NCI-H82 (cell line): ENCODE results near the gene MIPOL1.

Source experiments
- DNase-seq: peaks from one replicate; lab custom pipeline; 2025; lab: John Stamatoyannopoulos, UW

Gene MIPOL1

DNA sequence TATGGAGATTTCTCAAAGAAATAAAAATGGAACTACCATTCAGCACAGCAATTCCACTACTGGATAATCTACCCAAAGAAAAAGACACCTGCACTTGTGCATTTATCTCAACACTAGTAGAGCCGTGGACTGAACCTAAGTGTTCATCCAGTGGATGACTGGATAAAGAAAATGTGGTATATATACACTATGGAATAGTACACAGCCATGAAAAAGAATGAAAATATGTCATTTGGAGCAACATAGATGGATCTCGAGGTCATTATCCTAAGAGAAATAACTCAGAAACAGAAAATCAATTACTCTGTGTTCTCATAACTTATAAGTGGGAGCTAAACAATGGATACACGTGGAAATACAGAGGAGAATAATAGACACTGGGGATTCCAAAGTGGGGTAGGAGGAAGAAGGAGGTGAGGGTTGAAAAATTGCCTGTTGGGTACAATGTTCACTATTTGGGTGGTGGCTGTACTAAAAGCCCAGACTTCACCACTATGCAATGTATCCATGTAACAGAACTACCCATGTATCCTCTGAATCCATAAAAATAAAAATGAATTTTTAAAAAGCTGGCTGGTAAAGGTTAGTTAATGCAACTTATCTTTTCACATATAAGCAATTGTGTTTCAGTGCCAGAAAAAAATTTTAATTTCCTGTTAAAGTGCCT, 266.6 kb downstream of the MIPOL1 start:
- no peak for DNase-seq

DNA sequence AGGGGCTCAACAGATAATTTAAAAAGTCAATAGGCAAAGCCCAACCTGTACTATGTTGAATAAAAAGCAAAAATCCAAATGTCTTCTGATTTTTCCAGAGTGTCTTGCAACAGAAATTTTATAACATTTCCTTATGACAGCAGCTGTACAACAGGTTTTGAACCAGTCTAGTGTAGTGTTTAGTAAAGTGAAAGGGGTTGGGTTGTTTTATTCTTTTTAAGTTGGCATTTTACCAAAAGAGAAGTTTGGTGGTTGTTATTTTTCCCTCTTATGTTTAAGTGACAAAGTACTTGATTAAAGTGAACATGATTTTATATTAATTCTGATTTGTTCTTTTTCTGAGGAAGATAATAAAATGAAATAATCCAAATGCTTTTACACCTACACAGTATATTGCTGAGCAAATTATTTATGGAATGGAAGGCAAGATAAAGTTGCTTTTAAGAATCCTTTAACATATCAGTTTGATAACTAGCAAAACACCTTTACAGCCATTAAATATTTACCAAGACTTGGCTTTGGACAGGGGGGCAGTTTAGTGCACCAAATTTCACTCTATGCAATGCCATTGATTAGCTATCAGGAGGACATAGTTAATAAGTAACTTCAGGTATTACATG, 268.4 kb downstream of the MIPOL1 start:
- no peak for DNase-seq

DNA sequence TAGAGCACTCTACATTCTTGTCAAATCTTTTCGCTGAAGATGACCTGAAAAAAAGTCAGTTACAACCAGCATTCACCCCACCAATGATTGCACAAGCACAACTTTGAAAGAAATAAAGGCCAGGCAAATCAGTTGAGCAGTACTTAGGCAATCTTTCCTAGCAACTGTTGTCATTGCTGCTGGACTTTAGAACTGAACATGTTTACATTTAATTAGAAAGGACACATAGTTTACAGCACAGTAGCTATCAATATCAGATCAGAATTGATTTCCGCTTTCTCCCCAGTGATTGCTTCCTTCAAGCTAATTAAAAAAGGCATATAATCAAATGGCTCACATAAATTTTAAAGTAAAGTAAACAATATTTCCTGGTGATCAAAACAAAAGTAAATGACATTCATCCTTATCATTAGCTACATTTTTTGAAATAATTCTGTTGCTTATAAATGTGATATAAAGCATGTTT, 268.9 kb downstream of the MIPOL1 start:
- DNase-seq: no peak

DNA sequence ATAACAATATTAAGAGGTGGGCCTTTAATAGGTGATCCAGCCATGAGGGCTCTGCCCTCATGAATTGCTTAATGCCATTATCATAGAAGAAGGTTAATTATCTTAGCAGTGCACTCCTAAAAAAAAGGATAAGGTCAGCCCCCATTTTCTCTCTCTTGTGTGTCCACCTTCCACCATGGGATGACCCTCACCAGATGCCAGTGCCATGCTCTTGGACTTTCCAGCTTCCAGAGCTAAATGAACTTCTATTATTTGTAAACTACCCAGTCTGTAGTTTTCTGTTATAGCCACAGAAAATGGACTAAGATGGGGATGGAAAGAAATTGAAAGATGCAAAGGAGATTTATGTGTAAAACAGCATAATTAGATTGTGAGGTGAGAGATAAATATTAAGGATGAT, 271.9 kb downstream of the MIPOL1 start:
- no peak for DNase-seq

DNA sequence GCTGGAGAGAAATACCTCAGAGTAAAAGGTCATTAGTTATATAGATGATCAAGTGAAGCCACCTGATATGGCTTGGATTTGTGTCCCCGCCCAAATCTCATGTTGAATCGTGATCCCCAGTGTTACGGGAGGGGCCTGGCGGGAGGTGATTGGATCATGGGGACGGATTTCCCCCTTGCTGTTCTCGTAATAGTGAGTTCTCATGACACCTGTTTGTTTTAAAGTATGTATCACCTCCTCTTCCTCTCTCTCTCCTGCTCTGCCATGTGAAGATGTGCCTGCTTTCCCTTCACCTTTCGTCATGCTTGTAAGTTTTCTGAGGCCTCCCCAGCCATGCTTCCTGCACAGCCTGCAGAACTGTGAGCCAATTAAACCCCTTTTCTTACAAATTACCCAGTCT, 272.5 kb downstream of the MIPOL1 start:
- no peak for DNase-seq

DNA sequence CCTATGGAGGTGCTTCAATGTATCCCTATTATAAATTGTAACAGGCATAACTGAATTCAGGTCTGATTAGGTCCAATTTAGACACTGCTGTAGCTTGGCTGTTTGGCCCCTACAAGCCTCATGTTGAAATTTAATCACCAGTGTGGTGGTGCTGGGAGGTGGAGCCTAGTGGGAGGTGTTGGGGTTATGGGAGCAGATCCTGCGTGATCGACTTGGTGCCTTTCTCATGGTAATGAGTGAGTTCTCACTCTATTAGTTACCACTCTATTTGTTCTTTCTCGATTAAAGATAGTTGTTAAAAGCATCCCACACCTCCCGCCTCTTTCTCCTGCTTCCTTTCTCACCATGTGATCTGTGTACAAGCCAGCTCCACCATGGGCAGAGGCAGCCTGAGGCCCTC, 275.2 kb downstream of the MIPOL1 start:
- no peak for DNase-seq

DNA sequence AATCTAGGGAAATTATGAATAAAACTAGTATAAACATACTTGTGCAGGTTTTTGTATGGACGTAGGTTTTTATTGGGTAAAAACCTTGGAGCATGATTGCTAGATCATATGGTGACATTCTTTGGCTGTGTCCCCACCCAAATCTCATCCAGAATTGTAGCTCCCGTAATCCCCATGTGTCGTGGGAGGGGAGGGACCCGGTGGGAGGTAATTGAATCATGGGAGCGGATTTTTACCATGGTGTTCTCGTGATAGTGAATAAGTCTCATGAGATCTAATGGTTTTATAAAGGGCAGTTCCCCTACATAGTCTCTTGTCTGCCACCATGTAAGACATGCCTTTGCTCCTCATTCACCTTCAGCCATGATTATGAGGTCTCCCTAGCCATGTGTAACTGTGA, 276.5 kb downstream of the MIPOL1 start:
- no peak for DNase-seq

DNA sequence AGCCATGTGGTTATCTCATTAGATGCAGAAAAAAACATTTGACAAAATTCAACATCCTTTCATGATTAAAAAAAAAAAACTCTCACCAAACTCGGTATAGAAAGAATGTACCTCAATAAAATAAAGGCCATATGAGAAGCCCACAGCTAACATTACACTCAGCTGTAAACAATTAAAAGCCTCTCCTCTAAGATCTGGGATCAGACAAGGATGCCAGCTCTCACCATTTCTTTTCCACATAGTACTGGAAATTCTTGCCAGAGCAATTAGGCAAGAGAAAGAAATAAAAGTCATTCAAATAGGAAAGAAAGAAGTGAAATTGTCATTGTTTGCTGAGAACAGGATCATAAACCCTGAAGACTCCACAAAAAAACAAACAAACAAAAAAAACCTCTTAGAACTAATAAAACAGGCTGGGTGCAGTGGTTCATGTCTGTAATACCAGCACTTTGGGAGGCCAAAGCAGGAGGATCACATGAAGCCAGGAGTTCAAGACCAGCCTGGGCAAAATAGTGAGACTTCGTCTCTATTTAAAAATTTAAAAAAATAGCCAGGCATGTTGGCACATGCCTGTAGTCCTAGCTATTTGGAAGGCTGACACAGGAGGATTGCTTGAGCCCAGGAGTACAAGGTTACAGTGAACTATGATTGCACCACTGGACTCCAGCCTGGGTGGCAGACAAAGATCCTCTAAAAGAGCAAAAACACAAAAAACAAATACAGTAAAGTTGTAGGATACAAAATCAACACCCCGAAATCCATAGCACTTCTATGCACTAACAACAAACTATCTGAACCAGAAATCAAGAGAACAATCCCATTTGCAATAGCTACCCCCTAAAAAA, 282.9 kb downstream of the MIPOL1 start:
- no peak for DNase-seq

DNA sequence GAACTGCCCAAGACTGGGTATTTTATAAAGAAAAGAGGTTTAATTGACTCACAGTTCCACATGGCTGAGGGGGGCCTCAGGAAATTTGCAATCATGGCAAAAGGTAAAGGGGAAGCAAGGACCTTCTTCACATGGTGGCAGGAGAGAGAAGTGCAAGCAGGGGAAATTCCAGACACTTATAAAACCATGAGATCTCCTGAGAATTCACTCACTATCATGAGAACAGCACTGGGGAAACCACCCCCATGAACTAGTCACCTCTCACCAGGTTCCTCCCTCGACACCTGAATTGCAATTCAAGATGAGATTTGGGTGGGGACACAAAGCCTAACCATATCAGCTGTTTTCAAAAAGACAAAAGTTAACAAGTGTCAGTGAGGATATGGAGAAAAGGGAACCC, 284.7 kb downstream of the MIPOL1 start:
- DNase-seq: no peak

DNA sequence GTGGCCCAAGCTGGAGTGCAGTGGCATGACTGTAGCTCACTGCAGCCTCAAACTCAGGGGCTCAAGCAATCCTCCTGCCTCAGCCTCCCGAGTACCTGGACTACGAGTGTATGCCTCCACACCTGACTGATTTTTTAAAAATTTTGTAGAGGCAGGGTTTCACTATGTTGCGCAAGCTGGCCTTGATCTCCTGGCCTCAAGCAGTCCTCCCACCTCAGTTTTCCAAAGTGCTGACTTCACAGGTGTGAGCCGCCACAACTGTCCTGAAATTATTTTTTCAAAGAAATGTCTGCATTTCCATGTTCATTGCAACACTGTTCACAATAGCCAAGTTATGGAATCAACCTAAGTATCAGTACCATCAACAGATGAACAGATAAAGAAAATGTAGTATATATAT, 285.9 kb downstream of the MIPOL1 start:
- no peak for DNase-seq

DNA sequence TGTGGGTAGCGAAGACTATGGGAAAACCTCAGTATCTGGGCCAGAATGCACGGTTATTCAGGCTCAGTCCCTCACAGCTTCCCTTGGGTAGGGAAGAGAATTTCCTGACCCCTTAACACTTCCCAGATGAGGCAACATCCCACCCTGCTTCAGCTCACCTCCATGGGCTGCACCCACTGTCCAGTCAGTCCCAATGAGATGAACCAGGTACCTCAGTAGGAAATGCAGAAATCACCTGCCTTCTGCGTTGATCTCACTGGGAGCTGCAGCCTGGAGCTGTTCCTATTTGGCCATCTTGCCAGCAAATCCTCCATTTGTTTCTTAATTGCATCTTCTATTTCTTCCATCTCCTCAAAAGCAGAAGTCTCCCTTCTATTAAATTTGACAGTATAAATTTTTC, 292.9 kb downstream of the MIPOL1 start:
- DNase-seq: no peak

DNA sequence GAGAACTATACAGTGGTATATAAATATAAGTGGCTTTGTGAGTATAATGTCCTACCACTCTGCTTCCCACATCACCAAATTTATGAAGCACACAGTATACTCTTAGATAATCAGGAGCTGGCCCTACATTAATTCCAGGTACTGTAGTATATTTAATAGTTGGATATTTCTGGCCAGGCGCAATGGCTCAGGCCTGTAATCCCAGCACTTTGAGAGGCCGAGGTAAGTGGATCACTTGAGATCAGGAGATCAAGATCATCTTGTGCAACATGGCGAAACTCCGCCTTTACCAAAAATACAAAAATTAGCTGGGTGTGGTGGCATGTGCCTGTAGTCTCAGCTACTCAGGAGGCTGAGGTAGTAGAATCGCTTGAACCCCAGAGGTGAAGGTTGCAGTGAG, 293.3 kb downstream of the MIPOL1 start:
- no peak for DNase-seq

DNA sequence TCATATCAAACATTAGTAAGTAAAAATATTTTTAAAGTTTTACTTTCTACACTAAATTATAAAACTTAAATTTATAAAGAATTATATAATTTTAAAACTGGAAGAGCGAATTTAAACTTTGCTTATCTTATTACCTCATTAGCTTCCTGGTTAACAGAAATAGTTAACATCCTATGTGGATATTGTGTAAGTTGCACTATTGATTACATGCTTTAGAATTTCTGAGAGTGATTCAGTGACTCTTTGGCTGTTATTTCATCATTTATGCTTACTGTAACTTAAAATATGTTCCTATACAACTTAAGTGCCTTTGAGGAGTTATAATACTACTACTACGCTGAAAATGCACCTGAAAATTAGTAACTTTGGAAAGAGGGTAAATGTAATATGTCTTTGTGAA, 295.9 kb downstream of the MIPOL1 start:
- no peak for DNase-seq

DNA sequence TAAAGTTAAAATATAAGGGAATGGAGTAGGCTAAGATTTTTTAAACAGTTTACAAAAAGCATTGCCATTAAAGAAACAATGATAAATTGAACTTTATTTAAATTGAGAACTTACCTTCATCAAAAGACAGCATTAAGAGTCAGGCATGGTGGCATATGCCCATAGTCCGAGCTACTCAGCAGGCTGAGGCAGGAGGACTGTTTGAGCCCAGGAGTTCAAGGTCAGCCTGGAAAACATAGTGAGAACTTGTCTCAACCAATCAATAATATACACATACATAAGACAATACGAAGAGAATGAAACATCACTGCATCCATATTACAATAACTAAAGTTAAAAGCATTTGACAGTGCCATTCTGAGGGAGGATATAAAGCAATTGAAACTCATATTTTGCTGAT, 299.7 kb downstream of the MIPOL1 start:
- DNase-seq: no peak

DNA sequence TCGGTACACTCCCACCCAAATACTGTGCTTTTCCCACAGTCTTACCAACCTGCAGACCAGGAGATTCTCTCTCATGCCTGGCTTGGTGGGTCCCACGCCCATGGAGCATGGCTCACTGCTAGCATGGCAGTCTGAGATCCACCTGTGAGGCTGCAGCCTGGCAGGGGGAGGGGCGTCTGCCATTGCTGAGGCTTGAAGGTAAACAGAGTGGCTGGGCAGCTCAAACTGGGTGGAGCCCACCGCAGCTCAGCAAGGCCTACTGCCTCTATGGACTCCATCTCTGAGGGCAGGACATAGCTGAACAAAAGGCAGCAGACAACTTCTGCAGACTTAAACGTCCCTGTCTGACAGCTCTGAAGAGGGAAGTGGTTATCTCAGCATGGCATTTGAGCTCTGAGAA, 304.1 kb downstream of the MIPOL1 start:
- DNase-seq: no peak

DNA sequence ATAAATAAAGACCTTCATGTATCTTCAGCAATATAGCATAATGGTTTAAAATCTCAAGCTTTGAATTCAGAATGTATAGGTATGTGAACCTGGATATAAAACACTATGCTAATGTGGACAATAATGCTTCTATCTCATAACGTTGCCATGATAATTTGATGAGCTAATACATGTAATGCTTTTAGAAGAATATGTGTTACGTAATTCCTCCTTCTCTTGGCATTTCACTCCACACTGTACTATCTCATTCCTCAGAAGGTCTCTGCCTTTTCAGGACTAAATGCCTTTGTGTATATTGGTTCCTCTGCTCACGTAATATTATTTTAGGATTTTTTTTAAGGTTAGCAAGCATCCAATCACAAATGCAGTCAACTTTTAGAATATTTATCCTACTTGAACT, 310.8 kb downstream of the MIPOL1 start:
- DNase-seq: no peak

DNA sequence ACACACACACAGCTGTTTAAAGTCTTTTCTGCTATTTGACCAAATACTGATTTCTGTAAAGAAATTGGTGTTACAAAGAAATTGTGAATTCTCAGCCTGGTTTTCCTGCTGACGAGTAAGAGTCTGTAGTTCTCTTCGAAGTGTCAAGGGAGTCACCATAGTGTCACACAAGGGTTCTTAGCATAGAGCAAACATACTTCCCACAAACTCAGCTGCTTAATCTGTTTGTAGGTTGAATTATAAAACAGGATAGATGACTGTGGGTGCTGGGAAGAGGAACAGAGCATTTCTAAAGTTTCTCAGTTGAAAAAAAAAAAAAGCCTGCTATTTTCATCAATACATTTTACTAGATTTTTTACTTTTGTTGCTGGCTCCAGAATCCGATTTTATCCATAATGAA, 314.4 kb downstream of the MIPOL1 start:
- DNase-seq: no peak

DNA sequence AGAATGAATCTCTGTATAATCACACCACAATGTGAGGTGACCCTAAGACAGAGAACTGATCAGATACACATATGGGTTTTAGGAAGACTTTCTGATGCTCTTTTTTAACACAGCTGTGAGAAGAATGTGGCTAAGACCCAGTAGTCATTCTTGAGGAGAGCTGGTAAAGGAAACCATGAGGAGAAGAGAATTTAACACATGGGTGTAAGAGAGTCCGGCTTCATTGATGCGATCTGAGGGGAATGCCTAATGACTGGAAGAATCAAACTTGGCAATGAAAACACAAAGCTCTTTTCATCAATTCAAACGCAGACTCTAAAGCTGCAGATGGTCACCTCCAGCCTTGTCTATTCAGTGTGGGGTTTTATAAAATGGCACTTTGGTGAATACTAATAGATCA, 318.0 kb downstream of the MIPOL1 start:
- DNase-seq: no peak

DNA sequence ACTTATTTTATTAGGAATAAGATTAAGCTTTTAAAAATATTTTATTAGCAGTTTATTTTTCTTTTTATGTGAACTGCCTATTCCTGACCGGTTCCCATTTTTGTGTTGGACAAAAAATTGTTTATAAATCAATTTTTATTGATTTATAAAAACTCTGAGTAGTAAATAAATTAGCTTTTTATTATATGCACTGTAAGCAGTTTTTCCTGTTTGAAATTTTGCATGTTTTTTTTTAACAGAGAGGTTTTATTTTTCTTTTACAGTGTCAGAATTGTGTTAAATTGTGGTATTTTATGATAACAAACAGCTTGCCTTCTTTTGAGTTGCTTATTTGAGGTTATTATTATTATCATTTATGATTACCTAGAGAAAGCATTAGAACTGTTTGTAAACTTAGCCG, 329.3 kb downstream of the MIPOL1 start:
- no peak for DNase-seq

DNA sequence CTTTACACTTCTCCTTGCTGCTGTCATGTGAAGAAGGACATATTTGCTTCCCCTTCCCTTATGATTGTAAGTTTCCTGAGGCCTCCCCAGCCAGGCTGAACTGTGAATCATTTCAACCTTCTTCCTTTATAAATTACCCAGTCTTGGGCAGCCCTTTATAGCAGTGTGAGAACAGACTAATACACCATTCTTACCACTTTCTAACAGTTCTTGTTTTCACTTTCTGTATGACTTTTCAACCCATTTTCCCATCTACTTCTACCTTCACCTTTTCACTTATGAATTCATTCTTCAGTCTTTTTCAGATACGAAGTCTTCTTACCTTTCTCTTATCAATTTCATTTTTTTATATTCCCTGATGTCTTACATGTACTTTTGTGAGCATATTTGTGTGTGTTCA, 342.3 kb downstream of the MIPOL1 start:
- DNase-seq: no peak

DNA sequence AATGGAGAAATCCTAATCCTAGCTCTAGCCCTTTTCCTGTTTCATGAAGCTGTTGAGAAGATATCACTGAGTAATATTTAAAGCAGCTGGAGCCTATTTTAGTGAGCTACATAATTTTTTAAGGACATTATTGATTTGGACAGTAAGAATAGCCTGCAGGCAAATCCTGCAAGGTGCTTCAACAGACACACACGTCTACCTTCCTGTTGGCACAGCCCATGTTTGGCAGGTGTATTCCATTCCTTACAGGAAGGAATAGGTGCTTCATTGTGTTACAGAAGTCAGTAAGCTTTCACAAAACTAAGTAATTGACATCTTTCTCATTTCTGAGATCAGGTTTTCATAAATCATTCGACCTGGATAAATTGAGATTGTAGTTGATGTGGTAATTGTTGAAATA, 346.7 kb downstream of the MIPOL1 start:
- no peak for DNase-seq

DNA sequence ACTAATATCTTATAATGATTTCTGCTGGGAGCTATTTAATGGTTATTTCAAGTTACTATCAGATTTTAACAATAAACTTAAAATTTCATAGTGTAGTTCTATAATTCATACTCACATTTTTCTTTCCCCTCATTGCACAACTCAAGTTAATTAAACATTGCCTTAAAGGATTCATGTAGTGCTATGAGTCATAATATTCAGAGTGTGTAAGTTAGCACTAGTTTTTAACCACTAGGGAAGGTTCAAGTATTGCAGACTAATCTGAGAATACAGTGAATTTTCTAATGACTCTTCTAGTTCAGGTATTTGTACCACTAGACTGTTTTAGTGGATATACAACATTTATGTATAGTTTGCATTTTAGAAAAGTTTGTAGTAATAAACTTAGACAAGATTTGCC, 347.4 kb downstream of the MIPOL1 start:
- DNase-seq: no peak
